HEK293 (cell line): Measurements from ENCODE around the gene TRPC4.

Experiments
- CTCF ChIA-PET: fragments of 350-600 bp; formaldehyde crosslinking; extraction: SDS; loops from one replicate; lab custom pipeline; 2021; ENCODE audit warnings: antibody characterized with exemption; lab: Yijun Ruan, JAX
- POLR2A ChIA-PET: fragments of 300-600 bp; formaldehyde crosslinking; extraction: SDS; loops from one replicate; lab custom pipeline; 2020; ENCODE audit warnings: antibody characterized with exemption, inconsistent platforms; lab: Yijun Ruan, JAX
- H3K27ac ChIP-seq: fragments of 200-500 bp; sonication (Bioruptor generic); 2 replicates; pipeline ENCODE4 v1.5.1; 2014; ENCODE audit warnings: low read depth, low read length, control low read depth, inconsistent platforms; ENCODE audit errors: extremely low read depth
- H3K36me3 ChIP-seq, 2 experiments: fragments of 200-500 bp in 1 of 2; sonication (Bioruptor generic) in 1 of 2; 1 replicate in 1 of 2; 2 replicates in 1 of 2; pipeline ENCODE4 v1.5.1; 2014 to 2017; ENCODE audit warnings: inconsistent platforms in 2 of 2, low read length in 2 of 2; ENCODE audit not compliant: control insufficient read depth in 2 of 2, insufficient read depth in 1 of 2
- H3K4me1 ChIP-seq: fragments of 200-500 bp; sonication (Bioruptor generic); 2 replicates; pipeline ENCODE4 v1.5.1; 2014; ENCODE audit warnings: mild to moderate bottlenecking, low read length, inconsistent platforms; ENCODE audit not compliant: control insufficient read depth, insufficient read depth
- H3K4me3 ChIP-seq: 2 replicates; pipeline ENCODE4 v1.5.1; 2011; ENCODE audit warnings: low read depth, mild to moderate bottlenecking, control low read depth, low read length, moderate library complexity
- H3K9me3 ChIP-seq: fragments of 200-500 bp; sonication (Bioruptor generic); 2 replicates; pipeline ENCODE4 v1.5.1; 2014; ENCODE audit warnings: low read depth, low read length, inconsistent platforms; ENCODE audit not compliant: control insufficient read depth, insufficient read depth
- ELK4 ChIP-seq: IDR thresholded peaks from 2 replicates; pipeline ENCODE4 v1.6.1; 2011; ENCODE audit warnings: mild to moderate bottlenecking, low read depth, low read length, borderline replicate concordance
- GLI2 ChIP-seq: fragments of 450-650 bp; formaldehyde crosslinking; IDR thresholded peaks from 2 replicates; pipeline ENCODE4; 2017; ENCODE audit warnings: missing biosample characterization, missing genetic modification characterization, low read depth, borderline replicate concordance
- GLIS2 ChIP-seq: fragments of 450-650 bp; formaldehyde crosslinking; IDR thresholded peaks from 2 replicates; pipeline ENCODE4 v1.5.1; 2016; ENCODE audit warnings: missing biosample characterization, missing genetic modification characterization
- IKZF3 ChIP-seq: fragments of 450-650 bp; IDR thresholded peaks from 2 replicates; pipeline ENCODE4 v1.5.0; 2018; ENCODE audit warnings: missing biosample characterization, mild to moderate bottlenecking, missing genetic modification characterization, moderate library complexity
- MYNN ChIP-seq: fragments of 450-650 bp; formaldehyde crosslinking; IDR thresholded peaks from 2 replicates; pipeline ENCODE4 v1.5.1; 2016; ENCODE audit warnings: missing biosample characterization, missing genetic modification characterization, borderline replicate concordance
- OSR2 ChIP-seq: fragments of 450-650 bp; formaldehyde crosslinking; IDR thresholded peaks from 2 replicates; pipeline ENCODE4 v1.5.1; 2016; ENCODE audit warnings: missing biosample characterization, missing genetic modification characterization
- SCRT2 ChIP-seq: fragments of 450-650 bp; formaldehyde crosslinking; IDR thresholded peaks from 2 replicates; pipeline ENCODE4 v1.5.1; 2016; ENCODE audit warnings: missing biosample characterization, missing genetic modification characterization
- ZBTB11 ChIP-seq: fragments of 450-650 bp; formaldehyde crosslinking; conservative IDR thresholded peaks from 2 replicates; pipeline ENCODE4 v1.5.1; 2016; ENCODE audit warnings: low read depth, missing biosample characterization, missing genetic modification characterization
- ZBTB26 ChIP-seq: fragments of 450-650 bp; formaldehyde crosslinking; optimal IDR thresholded peaks from 2 replicates; pipeline ENCODE3; 2016; ENCODE audit warnings: missing biosample characterization, mild to moderate bottlenecking, missing genetic modification characterization
- ZFHX2 ChIP-seq: fragments of 450-650 bp; formaldehyde crosslinking; conservative IDR thresholded peaks from 2 replicates; pipeline ENCODE4 v1.5.1; 2016; ENCODE audit warnings: missing biosample characterization, missing genetic modification characterization
- ZNF155 ChIP-seq: fragments of 450-650 bp; formaldehyde crosslinking; IDR thresholded peaks from 2 replicates; pipeline ENCODE4 v1.5.1; 2016; ENCODE audit warnings: missing biosample characterization, missing genetic modification characterization
- ZNF157 ChIP-seq: fragments of 450-650 bp; formaldehyde crosslinking; IDR thresholded peaks from 2 replicates; pipeline ENCODE4 v1.5.1; 2016; ENCODE audit warnings: missing biosample characterization, missing genetic modification characterization
- ZNF202 ChIP-seq: fragments of 450-650 bp; formaldehyde crosslinking; IDR thresholded peaks from 2 replicates; pipeline ENCODE4 v1.5.1; 2016; ENCODE audit warnings: missing biosample characterization, missing genetic modification characterization, borderline replicate concordance
- ZNF211 ChIP-seq: fragments of 450-650 bp; formaldehyde crosslinking; IDR thresholded peaks from 2 replicates; pipeline ENCODE4 v1.5.1; 2016; ENCODE audit warnings: low read depth, missing biosample characterization, missing genetic modification characterization
- ZNF292 ChIP-seq: fragments of 450-650 bp; formaldehyde crosslinking; IDR thresholded peaks from 2 replicates; pipeline ENCODE4 v1.5.1; 2016; ENCODE audit warnings: low read depth, missing biosample characterization, missing genetic modification characterization, borderline replicate concordance
- ZNF311 ChIP-seq: fragments of 450-650 bp; formaldehyde crosslinking; IDR thresholded peaks from 2 replicates; pipeline ENCODE4 v1.5.1; 2017; ENCODE audit warnings: missing biosample characterization, missing genetic modification characterization, borderline replicate concordance
- ZNF350 ChIP-seq: fragments of 450-650 bp; formaldehyde crosslinking; IDR thresholded peaks from 2 replicates; pipeline ENCODE4 v1.5.0; 2017; ENCODE audit warnings: missing biosample characterization, mild to moderate bottlenecking, missing genetic modification characterization
- ZNF529 ChIP-seq: fragments of 450-650 bp; formaldehyde crosslinking; IDR thresholded peaks from 2 replicates; pipeline ENCODE4 v1.5.1; 2017; ENCODE audit warnings: missing genetic modification characterization, missing biosample characterization; ENCODE audit not compliant: insufficient replicate concordance
- ZNF530 ChIP-seq: fragments of 450-650 bp; formaldehyde crosslinking; IDR thresholded peaks from 2 replicates; pipeline ENCODE4 v1.5.1; 2016; ENCODE audit warnings: low read depth, missing biosample characterization, missing genetic modification characterization
- ZNF610 ChIP-seq: fragments of 450-650 bp; formaldehyde crosslinking; IDR thresholded peaks from 2 replicates; pipeline ENCODE4 v1.5.1; 2016; ENCODE audit warnings: missing biosample characterization, missing genetic modification characterization, borderline replicate concordance
- ZNF621 ChIP-seq: fragments of 450-650 bp; formaldehyde crosslinking; IDR thresholded peaks from 2 replicates; pipeline ENCODE4 v1.5.1; 2017; ENCODE audit warnings: missing biosample characterization, missing genetic modification characterization
- ZNF654 ChIP-seq: fragments of 450-650 bp; formaldehyde crosslinking; IDR thresholded peaks from 2 replicates; pipeline ENCODE4 v1.5.1; 2016; ENCODE audit warnings: low read depth, missing biosample characterization, missing genetic modification characterization
- ZNF785 ChIP-seq: fragments of 450-650 bp; formaldehyde crosslinking; IDR thresholded peaks from 2 replicates; pipeline ENCODE4 v1.5.1; 2016; ENCODE audit warnings: missing biosample characterization, missing genetic modification characterization

The TRPC4 gene

GRCh38 chr13:37645181-37645740 is 224.3 kb downstream of the TRPC4 start:
- no peak overlapping the region for H3K27ac ChIP-seq
- POLR2A ChIA-PET = no interaction called here
- no peak for TF ChIP-seq ZNF211 (tag by site-specific recombination)
- no peak for TF ChIP-seq GLIS2 (tag by site-specific recombination)
- 0 out of 2 replicates have a peak, but pooled peaks have one; percentile 11 for TF ChIP-seq SCRT2 (tag by site-specific recombination)
- no peak for TF ChIP-seq ZNF311 (tag by site-specific recombination)
- TF ChIP-seq, all 188 proteins: peak for 1
- Histone ChIP-seq H3K4me1 (peaks cover 4% of the 10 kb centered on the region; the same call in 1 of the 2 replicates), H3K4me3 (no peak overlapping the region), H3K9me3 (no peaks in the 10 kb centered on the region), H3K36me3 (no peaks in the 10 kb centered on the region)
- CTCF ChIA-PET = no interaction called here

GRCh38 chr13:37641391-37641790 is 228.2 kb downstream of the TRPC4 start:
- TF ChIP-seq ZNF155 (tag by site-specific recombination) (no peak), ZNF529 (tag by site-specific recombination) (no peak), ZNF157 (no peak), GLI2 (tag by site-specific recombination) (no peak)
- no peaks in the 10 kb centered on the region for H3K9me3 ChIP-seq
- CTCF ChIA-PET = interaction anchor here (0.6 to 2.1 kb wide), 9 partner anchors 9 to 1205 kb away, joined by 3 to 6 read pairs (median 3); partner anchors contain the start of gene TRPC4
- H3K4me3 ChIP-seq = no peak overlapping the region
- H3K4me1 ChIP-seq = 0 out of 2 replicates have a peak, but pooled peaks cover under 1% of the 10 kb centered on the region
- no peak overlapping the region for H3K27ac ChIP-seq
- POLR2A ChIA-PET = no interaction called here
- H3K36me3 ChIP-seq = no peaks in the 10 kb centered on the region

- H3K4me1 ChIP-seq = no peaks in the 10 kb centered on the region
- no peak for TF ChIP-seq ELK4
- TF ChIP-seq ZNF654 (tag by site-specific recombination) = peak; percentile 61
- no peak for TF ChIP-seq MYNN (tag by site-specific recombination)
- TF ChIP-seq ZFHX2 (tag by site-specific recombination) = no peak
- ChIA-PET POLR2A (no interaction called here), CTCF (interaction anchor here (0.5 to 2.1 kb wide), 11 partner anchors 8 to 1179 kb away, joined by 3 to 9 read pairs (median 3); no protein-coding TSS in a partner anchor)
- H3K27ac ChIP-seq = no peak overlapping the region
- no peaks in the 10 kb centered on the region for H3K36me3 ChIP-seq
- H3K9me3 ChIP-seq = no peaks in the 10 kb centered on the region
- no peak overlapping the region for H3K4me3 ChIP-seq
These were observed 229.1 kb downstream of the TRPC4 start for GRCh38 chr13:37640499-37640898.

- H3K36me3 ChIP-seq = no peaks in the 10 kb centered on the region
- H3K4me3 ChIP-seq = no peak overlapping the region
- CTCF ChIA-PET = interaction anchor here (1.1 kb wide), 1 partner anchor 8 kb away, joined by 4 read pairs; no protein-coding TSS in a partner anchor
- POLR2A ChIA-PET = no interaction called here
- no peaks in the 10 kb centered on the region for H3K9me3 ChIP-seq
- no peak overlapping the region for H3K27ac ChIP-seq
- no peaks in the 10 kb centered on the region for H3K4me1 ChIP-seq
- no peak for TF ChIP-seq ZNF202 (tag by site-specific recombination)
- no peak for TF ChIP-seq ZNF292 (tag by site-specific recombination)
- no peak for TF ChIP-seq ZNF621
- no peak for TF ChIP-seq ZBTB26
- no peak for TF ChIP-seq OSR2 (tag by site-specific recombination)
- TF ChIP-seq ZBTB11 (tag by site-specific recombination) = no peak
- TF ChIP-seq ZNF610 (tag by site-specific recombination) = no peak
- no peak for TF ChIP-seq ZNF350 (tag by site-specific recombination)
- no peak for TF ChIP-seq ZNF785 (tag by site-specific recombination)
- TF ChIP-seq IKZF3 = no peak
- TF ChIP-seq ZNF530 (tag by site-specific recombination) = no peak
These were observed 232.9 kb downstream of the TRPC4 start for GRCh38 chr13:37636701-37637100.
